ENCODE measurements around the gene CSKMT. TPM values are rescaled to one million over a fixed set of nuclear protein-coding genes. Genes with fewer than 3 reads are reported as not detected.
"Not testable (repeated sequence)": the region's sequence is repeated elsewhere in the genome, so short reads cannot be mapped to it uniquely, and the experiment has no call there.

CSKMT gene
- polyA plus RNA-seq = 10 to 100 TPM in 2 of 3 donors, 1 to 10 TPM in 1; 9.7 to 18.6 (median 11.6) TPM

- WGBS, 3 donors = 0 to 1% (median 1%) methylated on average over 46 to 47 of the region's 47 CpGs
- H3K27ac ChIP-seq (ENCODE audit: low read depth, low read length) = peak within 1 kb of the TSS; percentile 53
Measured at GRCh38 chr11:62665075-62665598, at the start of gene CSKMT, which contains the start of gene C11orf98. TSS of gene CSKMT (plus strand) at chr11:62665312. CDS start at chr11:62665880, 568 bp downstream. TSS of gene C11orf98 (minus strand) at chr11:62665210. CDS start at chr11:62665169, 41 bp downstream.

GRCh38 chr11:62615521-62615920 is 49.6 kb upstream of the CSKMT start:
- no peak overlapping the region for H3K27ac ChIP-seq (ENCODE audit: low read depth, low read length)
- 87 to 92% (median 91%) methylated on average over 7 of the region's 7 CpGs for WGBS, 3 donors

GRCh38 chr11:62616957-62617356 is 48.2 kb upstream of the CSKMT start:
- 92 to 97% (median 93%) methylated on average over 14 of the region's 14 CpGs for WGBS, 3 donors
- not testable (repeated sequence) for H3K27ac ChIP-seq (ENCODE audit: low read depth, low read length)

DNA sequence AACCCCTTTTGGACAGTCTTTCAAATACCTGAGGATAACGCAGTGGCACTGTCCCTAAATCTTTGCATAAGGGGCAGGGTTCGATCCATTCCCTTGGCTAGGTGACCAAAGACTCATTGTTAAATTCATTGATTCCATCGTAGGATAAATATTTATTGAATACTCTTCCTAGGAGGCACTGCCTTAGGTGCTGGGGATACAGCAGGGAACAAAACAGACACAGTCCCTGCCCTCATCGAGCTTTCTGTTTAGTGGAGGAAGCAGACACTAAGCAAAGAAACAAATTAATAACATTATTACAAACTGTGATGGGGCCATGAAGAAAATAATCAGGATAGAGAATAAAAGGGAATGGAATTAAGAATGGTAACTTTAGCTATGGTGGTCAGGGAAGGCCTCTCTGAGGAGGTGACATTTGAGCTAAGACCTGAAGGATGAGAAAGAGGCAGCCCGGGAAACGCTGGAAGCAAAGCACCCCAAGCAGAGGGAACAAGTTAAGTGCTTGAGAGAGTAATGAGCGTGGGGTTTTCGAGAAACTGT is 44.0 kb upstream of the CSKMT start:
- H3K27ac ChIP-seq (ENCODE audit: low read depth, low read length) = no peak overlapping the region
- 23 to 34% (median 31%) methylated on average over 8 of the region's 8 CpGs for WGBS, 3 donors

GRCh38 chr11:62621567-62622470 is 43.3 kb upstream of the CSKMT start, which contains the start of gene B3GAT3:
TSS of gene B3GAT3 (minus strand) at chr11:62621986. CDS start at chr11:62621947, 39 bp downstream.
- WGBS, 3 donors = 0 to 1% (median 1%) methylated on average over 66 to 77 of the region's 77 CpGs
- H3K27ac ChIP-seq (ENCODE audit: low read depth, low read length) = peak within 1 kb of the TSS; percentile 71

DNA sequence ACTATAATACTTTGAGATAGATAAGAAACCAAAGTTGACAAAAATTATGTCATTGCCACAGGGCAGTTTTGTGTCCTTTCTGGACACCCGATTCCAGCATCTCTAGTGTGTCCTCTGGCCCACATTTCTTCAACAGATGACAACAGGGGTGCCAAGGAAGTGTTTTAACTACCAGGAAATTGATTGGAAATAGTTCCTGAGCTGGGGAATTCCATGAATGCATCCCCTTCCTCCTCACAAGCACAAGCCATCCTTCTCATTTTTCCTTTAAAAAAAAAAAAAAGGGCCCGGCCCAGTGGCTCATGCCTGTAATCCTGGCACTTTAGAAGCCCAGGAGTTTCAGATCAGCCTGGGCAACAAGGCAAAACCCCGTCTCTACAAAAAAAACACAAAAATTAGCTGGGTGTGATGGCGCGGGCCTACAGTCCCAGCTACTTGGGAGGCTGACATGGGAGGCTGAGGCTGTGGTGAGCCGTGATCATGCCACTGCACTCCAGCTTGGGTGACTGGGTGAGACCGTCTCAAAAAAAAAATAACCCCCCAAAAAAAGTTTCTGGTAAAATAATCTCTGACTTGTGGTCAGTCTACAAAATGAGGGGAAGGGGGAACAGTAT is 42.5 kb upstream of the CSKMT start:
- 81 to 87% (median 81%) methylated on average over 7 of the region's 7 CpGs for WGBS, 3 donors
- peak overlapping the region; percentile 71 for H3K27ac ChIP-seq (ENCODE audit: low read depth, low read length)

GRCh38 chr11:62627713-62628112 is 37.4 kb upstream of the CSKMT start:
- H3K27ac ChIP-seq (ENCODE audit: low read depth, low read length) = no peak overlapping the region
- WGBS, 3 donors = 80 to 88% (median 82%) methylated on average over 3 of the region's 3 CpGs

DNA sequence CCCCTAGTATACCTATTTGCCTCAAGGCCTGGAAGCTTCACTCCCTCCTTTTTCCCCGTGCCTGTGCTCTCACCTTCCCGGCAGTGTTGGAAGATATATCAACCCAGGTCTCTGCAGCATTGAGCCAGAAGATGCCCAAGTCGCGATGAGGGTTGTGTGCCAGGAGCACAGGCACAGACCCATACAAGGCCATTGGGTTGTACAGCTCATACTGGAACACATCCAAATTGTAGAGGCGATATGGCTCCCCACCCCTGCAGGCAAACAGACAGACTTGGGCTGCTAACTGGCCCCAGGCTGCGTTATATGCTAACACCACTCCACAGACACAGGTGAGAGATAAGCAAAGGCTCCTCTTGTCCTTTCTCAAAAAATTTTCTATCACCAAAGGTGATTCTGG is 32.6 kb upstream of the CSKMT start:
- WGBS, 3 donors = 62 to 92% (median 85%) methylated on average over 6 of the region's 6 CpGs
- H3K27ac ChIP-seq (ENCODE audit: low read depth, low read length) = no peak overlapping the region

GRCh38 chr11:62644220-62644619 is 20.9 kb upstream of the CSKMT start:
- no peak overlapping the region for H3K27ac ChIP-seq (ENCODE audit: low read depth, low read length)

GRCh38 chr11:62645671-62645945 is 19.5 kb upstream of the CSKMT start:
- 11 to 13% (median 13%) methylated on average over 11 of the region's 11 CpGs for WGBS, 3 donors
- no peak overlapping the region for H3K27ac ChIP-seq (ENCODE audit: low read depth, low read length)

More at GRCh38 chr11:62644220-62644619, 20.9 kb upstream of the CSKMT start:
- 76 to 86% (median 81%) methylated on average over 8 of the region's 8 CpGs for WGBS, 3 donors

DNA sequence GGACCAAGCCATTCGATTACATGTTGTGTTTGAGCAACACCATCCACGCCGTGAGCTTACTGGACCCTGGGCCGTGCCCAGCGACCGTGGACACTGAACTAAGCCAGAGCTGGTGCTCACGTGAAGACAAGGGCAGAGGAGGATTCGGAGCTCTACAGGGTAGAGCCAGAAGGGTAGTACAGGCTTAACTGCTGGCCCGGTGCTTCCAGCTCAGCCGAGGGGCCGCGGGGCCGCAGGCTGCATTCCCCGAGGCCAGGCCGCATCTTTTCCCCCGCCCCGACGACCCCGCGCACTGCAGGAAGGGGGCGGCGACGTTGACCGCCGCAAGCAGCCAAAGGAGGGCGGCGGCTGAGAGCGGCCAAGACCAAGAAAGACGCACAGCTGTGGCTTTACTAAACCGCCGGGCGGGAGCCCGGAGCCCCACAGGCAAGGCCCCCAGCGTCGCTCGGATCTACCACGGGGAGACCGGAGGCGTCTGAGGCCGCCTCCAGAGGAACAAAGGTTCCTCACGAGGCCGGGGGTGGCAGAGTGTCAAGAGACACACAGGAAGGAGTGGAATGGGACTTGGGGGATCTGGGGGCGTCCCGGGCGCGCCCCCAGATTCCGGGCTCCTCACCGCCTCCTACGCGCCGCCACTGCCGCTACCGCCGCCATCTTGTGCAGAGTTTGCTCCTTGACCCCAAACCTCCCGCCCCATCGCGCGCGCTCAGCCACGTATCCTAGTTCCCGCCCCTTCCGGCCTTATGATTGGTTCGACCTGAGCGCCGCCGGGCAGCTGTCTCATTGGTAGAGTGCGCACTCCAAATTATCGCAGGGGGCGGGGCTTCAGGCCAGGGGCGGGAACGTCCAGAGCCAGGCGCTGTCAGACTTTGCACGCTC is 18.9 kb upstream of the CSKMT start, which contains the start of gene GANAB:
GANAB (minus strand) TSS at position 668 of the 879 bp plus-strand sequence; CDS start at position 654, 14 bp downstream.
- peak within 1 kb of the TSS; percentile 86 for H3K27ac ChIP-seq (ENCODE audit: low read depth, low read length)
- 0% methylated on average over 62 to 73 of the region's 73 CpGs for WGBS, 3 donors

DNA sequence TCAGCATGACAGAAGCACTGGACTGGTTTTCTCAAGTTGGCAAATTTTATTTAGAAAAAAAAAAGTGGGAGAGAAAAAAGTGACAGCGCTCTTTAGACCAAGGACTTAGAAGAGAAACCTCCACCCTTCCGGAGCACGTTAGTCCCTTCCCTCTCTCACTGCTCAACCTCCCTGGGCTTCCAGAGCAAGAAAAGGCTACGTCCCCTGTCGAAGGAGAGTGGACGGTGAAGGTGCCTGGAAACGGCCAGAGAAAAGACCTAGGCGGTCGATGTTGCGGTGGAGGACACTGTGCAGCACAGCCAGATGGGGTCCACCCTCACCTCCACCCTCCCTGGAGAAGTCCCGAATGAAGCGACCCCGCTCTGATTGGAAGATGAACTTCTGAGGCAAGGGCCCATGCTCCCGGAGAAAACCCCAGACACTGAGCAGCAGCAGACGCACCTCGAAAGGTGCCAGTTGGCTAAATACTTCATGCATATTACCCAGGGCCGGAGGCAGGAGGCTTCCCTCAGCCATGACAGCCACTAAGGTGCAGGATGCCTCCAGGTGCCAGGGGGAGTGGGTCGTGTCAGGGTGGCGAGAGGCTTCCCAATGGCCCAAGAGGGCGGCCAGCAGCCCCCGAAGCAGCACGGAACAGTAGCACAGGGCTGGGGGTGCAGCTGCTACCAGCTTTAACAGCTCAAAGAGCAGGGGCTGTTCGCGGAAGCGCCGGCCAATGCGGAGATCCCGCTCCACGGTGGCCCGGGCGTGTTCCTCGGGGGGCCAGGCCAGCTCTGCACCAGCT is 18.1 kb upstream of the CSKMT start:
- H3K27ac ChIP-seq (ENCODE audit: low read depth, low read length) = no peak overlapping the region
- WGBS, 3 donors = 52 to 67% (median 61%) methylated on average over 32 of the region's 32 CpGs

DNA sequence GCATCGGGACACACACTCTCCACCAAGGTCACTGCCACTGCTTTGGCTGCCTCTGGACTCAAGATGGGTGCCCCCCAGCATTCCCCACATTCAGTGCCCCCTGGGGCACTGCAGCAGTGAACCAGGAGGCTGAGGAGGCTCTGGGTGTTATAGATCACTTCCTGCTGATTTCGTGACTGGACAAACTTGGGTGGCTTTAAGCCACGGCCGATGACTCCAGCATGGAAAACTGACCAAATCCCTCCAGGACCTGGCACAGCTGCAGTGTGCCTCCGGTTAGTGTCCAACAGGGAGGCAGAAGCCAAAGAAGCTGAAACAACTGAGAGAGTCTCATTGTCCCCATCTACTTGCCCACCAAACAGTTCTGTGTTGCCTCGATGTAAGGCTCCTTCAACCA is 17.5 kb upstream of the CSKMT start:
- no peak overlapping the region for H3K27ac ChIP-seq (ENCODE audit: low read depth, low read length)
- WGBS, 3 donors = 63 to 88% (median 81%) methylated on average over 6 of the region's 6 CpGs

DNA sequence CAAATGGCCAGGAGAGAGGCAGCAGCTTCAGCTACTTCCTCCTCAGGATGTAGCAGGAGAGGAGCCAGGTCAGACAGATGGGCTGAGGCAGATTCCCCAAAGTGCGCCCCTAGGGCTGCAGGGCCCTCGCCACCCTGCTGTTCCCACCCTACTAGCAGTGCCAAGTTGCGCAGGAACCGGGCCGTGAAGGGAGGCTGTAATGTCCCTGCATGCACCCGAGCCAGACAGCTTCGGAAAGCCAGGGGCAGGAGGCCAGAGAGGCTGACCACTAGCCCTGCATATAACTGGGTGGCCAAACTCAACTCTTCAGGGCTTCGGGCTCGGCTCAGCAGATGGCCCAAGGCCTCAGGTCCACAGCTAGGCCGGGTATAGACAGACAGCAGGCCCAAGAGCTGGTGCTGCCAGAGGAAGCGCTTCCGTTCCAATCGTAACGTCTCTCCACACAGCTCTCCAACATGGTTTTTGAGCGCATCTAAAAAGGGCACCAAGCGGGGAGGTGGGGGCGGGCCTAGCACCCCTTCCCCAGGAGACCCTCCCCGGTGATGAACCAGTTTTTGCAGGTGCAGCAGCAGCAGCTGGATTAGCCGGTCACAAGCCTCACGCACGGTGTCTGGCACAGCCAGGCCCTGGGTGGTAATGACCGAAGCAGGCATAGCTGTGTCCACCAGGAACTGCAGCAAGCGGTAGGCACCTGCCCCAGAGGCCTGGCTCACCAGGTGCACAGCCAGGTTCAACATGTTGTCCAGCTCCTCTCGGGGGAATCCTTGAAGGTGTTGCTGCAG is 16.7 kb upstream of the CSKMT start:
- WGBS, 3 donors = 91 to 92% (median 91%) methylated on average over 24 of the region's 24 CpGs

DNA sequence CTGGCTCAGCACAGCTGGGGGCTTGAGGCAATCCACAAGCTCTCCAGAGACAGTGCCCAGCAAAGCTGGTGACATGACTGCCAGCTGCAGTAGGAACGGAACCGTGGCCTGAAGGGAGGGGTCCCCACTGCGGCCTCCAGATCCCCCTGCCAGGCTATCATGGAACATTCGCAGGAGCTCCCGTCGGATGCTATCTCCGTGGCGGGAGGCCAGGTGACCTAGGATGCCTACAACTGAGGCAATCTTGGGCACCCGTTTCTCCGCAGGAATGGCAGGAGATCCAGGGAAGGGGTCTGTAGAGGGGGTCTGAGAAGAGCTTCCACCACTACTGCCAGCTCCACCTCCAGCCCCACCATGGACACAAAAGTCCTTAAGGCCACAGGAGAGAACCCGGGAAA is 16.1 kb upstream of the CSKMT start:
- H3K27ac ChIP-seq (ENCODE audit: low read depth, low read length) = no peak overlapping the region
- 85 to 92% (median 91%) methylated on average over 11 of the region's 11 CpGs for WGBS, 3 donors

More for the DNA sequence above, 16.7 kb upstream of the CSKMT start:
- H3K27ac ChIP-seq (ENCODE audit: low read depth, low read length) = no peak overlapping the region

GRCh38 chr11:62649486-62649885 is 15.6 kb upstream of the CSKMT start:
- WGBS, 3 donors = 87 to 90% (median 87%) methylated on average over 11 of the region's 11 CpGs
- no peak overlapping the region for H3K27ac ChIP-seq (ENCODE audit: low read depth, low read length)

DNA sequence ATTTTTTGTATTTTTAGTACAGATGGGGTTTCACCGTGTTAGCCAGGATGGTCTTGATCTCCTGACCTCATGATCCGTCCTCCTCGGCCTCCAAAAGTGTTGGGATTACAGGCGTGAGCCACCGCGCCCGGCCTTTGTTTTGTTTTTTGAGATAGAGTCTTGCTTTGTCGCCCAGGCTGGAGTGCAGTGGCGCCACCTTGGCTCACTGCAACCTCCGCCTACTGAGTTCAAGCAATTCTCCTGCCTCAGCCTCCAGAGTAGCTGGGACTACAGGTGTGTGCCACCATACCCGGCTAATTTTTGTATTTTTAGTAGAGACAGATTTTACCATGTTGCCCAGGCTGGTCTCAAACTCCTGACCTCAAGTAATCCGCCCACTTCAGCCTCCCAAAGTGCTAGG is 14.8 kb upstream of the CSKMT start:
- 94 to 96% (median 95%) methylated on average over 12 of the region's 12 CpGs for WGBS, 3 donors
- not testable (repeated sequence) for H3K27ac ChIP-seq (ENCODE audit: low read depth, low read length)

All from adipose tissue (tissue), 3 donors.